ENCODE results near the gene MRGPRG. TPM values are rescaled to one million over a fixed set of nuclear protein-coding genes. Genes with fewer than 3 reads are reported as not detected.

MRGPRG gene
- total RNA-seq, 1 experiment from 2014 or later: not detected

DNA sequence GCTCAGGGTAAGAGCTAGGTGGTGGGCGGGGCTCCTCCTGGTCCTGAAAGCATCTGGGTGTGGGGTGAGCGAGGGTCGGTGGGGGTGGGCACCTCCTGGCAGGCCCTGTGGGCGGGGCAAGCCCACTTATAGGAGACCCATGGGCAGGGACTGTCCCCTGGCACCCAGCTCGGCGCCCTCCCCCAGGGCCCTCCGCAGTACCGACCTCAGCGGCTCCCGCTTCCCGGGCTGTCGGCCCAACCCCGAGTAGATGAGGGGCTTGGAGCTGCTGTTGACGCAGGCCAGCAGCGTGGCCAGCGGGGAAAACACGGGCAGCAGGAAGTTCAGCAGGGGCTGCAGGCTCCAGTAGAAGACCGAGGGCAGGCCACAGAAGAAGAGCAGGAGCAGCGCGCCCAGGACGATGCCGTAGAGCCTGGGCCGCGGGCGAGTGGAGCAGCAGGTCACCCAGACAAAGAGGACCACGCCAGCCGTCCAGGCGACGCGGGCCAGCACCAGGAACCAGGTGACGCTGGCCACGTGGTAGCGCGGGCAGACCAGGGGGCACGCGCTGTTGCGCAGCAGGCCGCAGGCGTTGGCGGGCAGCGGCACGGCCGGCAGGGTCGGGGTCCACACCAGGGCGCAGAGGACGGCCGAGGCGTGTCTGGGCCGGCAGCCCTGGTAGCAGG is 663 bp downstream of the MRGPRG start:
- intact Hi-C loops (cut with micrococcal nuclease): loop anchor here (1.0 to 5.0 kb wide), 7 partner anchors 49 to 291 kb away; partner anchors contain the start of gene PHLDA2
- no peak overlapping the region for H3K4me3 ChIP-seq (replicated peaks in 1 of 2; ENCODE audit: low read depth in 1 of 2, low read length in 2 of 2)
- CTCF ChIA-PET: interaction anchor here (1.3 kb wide), 1 partner anchor 127 kb away, joined by 4 read pairs; no protein-coding TSS in a partner anchor

More for the DNA sequence above, 663 bp downstream of the MRGPRG start:
- ChIA-PET RAD21 (ENCODE audit: low non-redundant PET in 1 of 2, low total read pairs in 2 of 2, uncharacterized antibody in 2 of 2, unreplicated experiment in 2 of 2) (no interaction called here), POLR2A (interaction anchor here (1.3 kb wide), 1 partner anchor 288 kb away, joined by 3 read pairs; no protein-coding TSS in a partner anchor)
- peaks cover 5 to 12% of the 10 kb centered on the region in 2 experiments for H3K4me1 ChIP-seq (ENCODE audit: control insufficient read depth in 1 of 2, insufficient read depth in 2 of 2, low read length in 2 of 2)
- no peak overlapping the region for H2AFZ ChIP-seq (ENCODE audit: low read depth, low read length, poor library complexity, severe bottlenecking)
- no peak overlapping the region for H3K27ac ChIP-seq (ENCODE audit: low read depth, low read length)
- no peaks in the 10 kb centered on the region for H3K9me2 ChIP-seq (ENCODE audit: insufficient read depth)
- ATAC-seq: no peak
- H3K9ac ChIP-seq (ENCODE audit: low read length): no peak overlapping the region
- H4K20me1 ChIP-seq (ENCODE audit: insufficient read depth): no peaks in the 10 kb centered on the region
- no TSS peak for BruUV-seq (replicated peaks)
- no peaks in the 10 kb centered on the region for H3K36me3 ChIP-seq (ENCODE audit: control insufficient read depth in 1 of 2, insufficient read depth in 2 of 2, low read length in 2 of 2)
- H3K79me2 ChIP-seq (ENCODE audit: insufficient read depth, low read length): no peaks in the 10 kb centered on the region
- no peak for DNase-seq (ENCODE audit: low read depth, low spot score)
- H3K9me3 ChIP-seq (ENCODE audit: control insufficient read depth in 1 of 2, insufficient read depth in 1 of 2, low read depth in 1 of 2, low read length in 2 of 2): no peaks in the 10 kb centered on the region
- no peaks in the 10 kb centered on the region for H3K27me3 ChIP-seq (ENCODE audit: insufficient read depth, low read length)
- TF ChIP-seq, protein P1, sequence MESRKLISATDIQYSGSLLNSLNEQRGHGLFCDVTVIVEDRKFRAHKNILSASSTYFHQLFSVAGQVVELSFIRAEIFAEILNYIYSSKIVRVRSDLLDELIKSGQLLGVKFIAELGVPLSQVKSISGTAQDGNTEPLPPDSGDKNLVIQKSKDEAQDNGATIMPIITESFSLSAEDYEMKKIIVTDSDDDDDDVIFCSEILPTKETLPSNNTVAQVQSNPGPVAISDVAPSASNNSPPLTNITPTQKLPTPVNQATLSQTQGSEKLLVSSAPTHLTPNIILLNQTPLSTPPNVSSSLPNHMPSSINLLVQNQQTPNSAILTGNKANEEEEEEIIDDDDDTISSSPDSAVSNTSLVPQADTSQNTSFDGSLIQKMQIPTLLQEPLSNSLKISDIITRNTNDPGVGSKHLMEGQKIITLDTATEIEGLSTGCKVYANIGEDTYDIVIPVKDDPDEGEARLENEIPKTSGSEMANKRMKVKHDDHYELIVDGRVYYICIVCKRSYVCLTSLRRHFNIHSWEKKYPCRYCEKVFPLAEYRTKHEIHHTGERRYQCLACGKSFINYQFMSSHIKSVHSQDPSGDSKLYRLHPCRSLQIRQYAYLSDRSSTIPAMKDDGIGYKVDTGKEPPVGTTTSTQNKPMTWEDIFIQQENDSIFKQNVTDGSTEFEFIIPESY (IDR thresholded peaks at IDR 0.05; ENCODE audit: extremely low read depth, insufficient replicate concordance, low read length): no peak
- no peak for TF ChIP-seq EZH2 (IDR thresholded peaks at IDR 0.05)
- no peak for TF ChIP-seq EGR1 (IDR thresholded peaks at IDR 0.05; ENCODE audit: low read depth)
- TF ChIP-seq TCF7L2 (IDR thresholded peaks at IDR 0.05; ENCODE audit: borderline replicate concordance, extremely low read depth, insufficient read depth, insufficient read length): no peak
- TF ChIP-seq, protein P2, sequence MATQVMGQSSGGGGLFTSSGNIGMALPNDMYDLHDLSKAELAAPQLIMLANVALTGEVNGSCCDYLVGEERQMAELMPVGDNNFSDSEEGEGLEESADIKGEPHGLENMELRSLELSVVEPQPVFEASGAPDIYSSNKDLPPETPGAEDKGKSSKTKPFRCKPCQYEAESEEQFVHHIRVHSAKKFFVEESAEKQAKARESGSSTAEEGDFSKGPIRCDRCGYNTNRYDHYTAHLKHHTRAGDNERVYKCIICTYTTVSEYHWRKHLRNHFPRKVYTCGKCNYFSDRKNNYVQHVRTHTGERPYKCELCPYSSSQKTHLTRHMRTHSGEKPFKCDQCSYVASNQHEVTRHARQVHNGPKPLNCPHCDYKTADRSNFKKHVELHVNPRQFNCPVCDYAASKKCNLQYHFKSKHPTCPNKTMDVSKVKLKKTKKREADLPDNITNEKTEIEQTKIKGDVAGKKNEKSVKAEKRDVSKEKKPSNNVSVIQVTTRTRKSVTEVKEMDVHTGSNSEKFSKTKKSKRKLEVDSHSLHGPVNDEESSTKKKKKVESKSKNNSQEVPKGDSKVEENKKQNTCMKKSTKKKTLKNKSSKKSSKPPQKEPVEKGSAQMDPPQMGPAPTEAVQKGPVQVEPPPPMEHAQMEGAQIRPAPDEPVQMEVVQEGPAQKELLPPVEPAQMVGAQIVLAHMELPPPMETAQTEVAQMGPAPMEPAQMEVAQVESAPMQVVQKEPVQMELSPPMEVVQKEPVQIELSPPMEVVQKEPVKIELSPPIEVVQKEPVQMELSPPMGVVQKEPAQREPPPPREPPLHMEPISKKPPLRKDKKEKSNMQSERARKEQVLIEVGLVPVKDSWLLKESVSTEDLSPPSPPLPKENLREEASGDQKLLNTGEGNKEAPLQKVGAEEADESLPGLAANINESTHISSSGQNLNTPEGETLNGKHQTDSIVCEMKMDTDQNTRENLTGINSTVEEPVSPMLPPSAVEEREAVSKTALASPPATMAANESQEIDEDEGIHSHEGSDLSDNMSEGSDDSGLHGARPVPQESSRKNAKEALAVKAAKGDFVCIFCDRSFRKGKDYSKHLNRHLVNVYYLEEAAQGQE (IDR thresholded peaks at IDR 0.05; ENCODE audit: low read depth): no peak
- TF ChIP-seq YY1 (IDR thresholded peaks at IDR 0.05; ENCODE audit: extremely low read depth, insufficient replicate concordance, low read depth, low read length): no peak
- no peak for TF ChIP-seq SIN3A (IDR thresholded peaks at IDR 0.05; ENCODE audit: low read depth)
- TF ChIP-seq POLR2A (IDR thresholded peaks at IDR 0.05; ENCODE audit: borderline replicate concordance, extremely low read depth, insufficient read depth, insufficient read length): no peak
- TF ChIP-seq SP1 (IDR thresholded peaks at IDR 0.05; ENCODE audit: low read depth): no peak
- TF ChIP-seq, protein P3, sequence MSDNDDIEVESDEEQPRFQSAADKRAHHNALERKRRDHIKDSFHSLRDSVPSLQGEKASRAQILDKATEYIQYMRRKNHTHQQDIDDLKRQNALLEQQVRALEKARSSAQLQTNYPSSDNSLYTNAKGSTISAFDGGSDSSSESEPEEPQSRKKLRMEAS (IDR thresholded peaks at IDR 0.05): no peak
- H3K4me2 ChIP-seq (ENCODE audit: low read length): no peak overlapping the region

Data from HCT116 (cell line).